Measurements from ENCODE around the gene AHCTF1. TPM values are rescaled to one million over a fixed set of nuclear protein-coding genes. Genes with fewer than 3 reads are reported as not detected.

AHCTF1 gene
- total and polyA plus RNA-seq, 9 of the 15 experiments (the other 6 are each of a cell fraction or from before 2014, with no cell fraction given) = 9.4 to 102 (median 47.6) TPM

- TF ChIP-seq CHD7 (IDR thresholded peaks at IDR 0.05; ENCODE audit: low read depth, low read length) = no peak
- no peak for TF ChIP-seq ATF7 (IDR thresholded peaks at IDR 0.05)
- no peak for TF ChIP-seq ZNF124 (CRISPR knock-in tag; IDR thresholded peaks at IDR 0.05)
- peak; percentile 40; the same call in 1 of the 2 replicates for TF ChIP-seq BHLHE40 (IDR thresholded peaks at IDR 0.05; ENCODE audit: low read length)
Measured at GRCh38 chr1:246794828-246795671, 136.7 kb downstream of the AHCTF1 start (continued).

Data from K562 (cell line).